GM12872 (cell line): ENCODE data around the gene RBPMS2.

Experiments
- CTCF ChIP-seq: IDR thresholded peaks from 3 replicates; pipeline ENCODE4 v1.5.1; 2011; ENCODE audit warnings: low read depth, mild to moderate bottlenecking, low read length, moderate library complexity; ENCODE audit not compliant: insufficient read depth

Gene RBPMS2

GRCh38 chr15:64701482-64702184, 73.8 kb downstream of the RBPMS2 start:
- TF ChIP-seq CTCF: no peak

GRCh38 chr15:64701051-64701450, 74.3 kb downstream of the RBPMS2 start:
- no peak for TF ChIP-seq CTCF

- no peak for TF ChIP-seq CTCF
These were observed 75.5 kb downstream of the RBPMS2 start for GRCh38 chr15:64699751-64700388.

DNA sequence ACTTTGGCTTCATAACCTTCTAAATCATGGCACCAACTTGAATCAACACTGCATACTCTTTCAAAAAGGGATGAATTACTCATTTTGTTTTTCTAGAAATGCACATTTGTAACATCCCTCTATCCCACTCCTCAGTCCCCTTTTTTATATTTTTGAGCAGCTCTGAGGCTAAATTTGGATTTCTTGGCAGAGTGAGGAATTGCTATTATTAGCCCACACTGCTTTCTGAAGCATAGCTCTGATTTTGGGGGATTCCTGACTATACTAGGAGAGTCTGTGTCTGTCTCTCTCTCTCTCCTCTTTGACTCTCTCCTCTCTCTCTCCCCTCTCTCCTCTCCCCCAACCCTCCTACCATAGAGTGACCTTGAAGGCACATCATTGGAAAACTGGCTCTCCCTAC, 76.6 kb downstream of the RBPMS2 start:
- no peak for TF ChIP-seq CTCF

- no peak for TF ChIP-seq CTCF
These were observed 77.4 kb downstream of the RBPMS2 start for GRCh38 chr15:64697911-64698369.

- TF ChIP-seq CTCF: no peak
These were observed 78.9 kb downstream of the RBPMS2 start for GRCh38 chr15:64696481-64696880.

GRCh38 chr15:64695561-64695992, 79.8 kb downstream of the RBPMS2 start:
- TF ChIP-seq CTCF: no peak
